Neural cell (in vitro differentiated cells): ENCODE measurements around the gene GRIN3B. TPM values are rescaled to one million over a fixed set of nuclear protein-coding genes. Genes with fewer than 3 reads are reported as not detected.

Source experiments
- H2AFZ ChIP-seq: fragments of 200-600, 300-800 bp; sonication (generic), shearing (Covaris generic); 2 replicates; pipeline ENCODE4 v1.6.0; 2014; ENCODE audit warnings: low read depth, mild to moderate bottlenecking, antibody characterized with exemption, low read length, moderate library complexity
- H3F3A ChIP-seq: fragments of 200-600 bp; shearing (Covaris generic); 2 replicates; pipeline ENCODE4 v1.6.1; 2016; ENCODE audit warnings: mild to moderate bottlenecking, moderate library complexity, mixed read lengths, antibody characterized with exemption, low read length; ENCODE audit not compliant: insufficient read depth, poor library complexity, severe bottlenecking
- H3K27ac ChIP-seq: fragments of 200-600, 300-800 bp; sonication (generic), shearing (Covaris generic); 2 replicates; pipeline ENCODE4 v1.5.1; 2014; ENCODE audit warnings: mild to moderate bottlenecking, low read length, moderate library complexity
- H3K27me3 ChIP-seq: fragments of 300-800, 200-600 bp; sonication (generic), shearing (Covaris generic); 2 replicates; pipeline ENCODE4 v1.6.0; 2014; ENCODE audit warnings: mild to moderate bottlenecking, low read depth, low read length, moderate library complexity; ENCODE audit not compliant: insufficient read depth
- H3K36me3 ChIP-seq: fragments of 300-800, 200-600 bp; sonication (generic), shearing (Covaris generic); 2 replicates; pipeline ENCODE4 v1.5.1; 2014; ENCODE audit warnings: mild to moderate bottlenecking, antibody characterized with exemption, low read length, moderate library complexity; ENCODE audit not compliant: insufficient read depth
- H3K4me2 ChIP-seq: fragments of 300-800, 200-600 bp; sonication (generic), shearing (Covaris generic); 2 replicates; pipeline ENCODE4 v1.6.0; 2014; ENCODE audit warnings: mild to moderate bottlenecking, low read length
- H3K4me3 ChIP-seq: fragments of 300-800, 200-600 bp; sonication (generic), shearing (Covaris generic); 2 replicates; pipeline ENCODE4 v1.5.1; 2014; ENCODE audit warnings: mild to moderate bottlenecking, low read length, moderate library complexity
- H3K79me2 ChIP-seq: fragments of 200-600 bp; shearing (Covaris generic); replicated peaks from 2 replicates; pipeline ENCODE4 v1.6.0; 2014; ENCODE audit warnings: mild to moderate bottlenecking, low read length, moderate library complexity; ENCODE audit not compliant: insufficient read depth
- H3K9ac ChIP-seq: fragments of 300-800, 200-600 bp; sonication (generic), shearing (Covaris generic); 2 replicates; pipeline ENCODE4 v1.6.1; 2016; ENCODE audit warnings: mild to moderate bottlenecking, low read length, mixed read lengths
- H3K9me2 ChIP-seq: fragments of 200-600 bp; shearing (Covaris generic); 2 replicates; pipeline ENCODE4 v1.6.1; 2016; ENCODE audit warnings: mild to moderate bottlenecking, low read length, mixed read lengths; ENCODE audit not compliant: insufficient read depth
- H3K9me3 ChIP-seq: fragments of 200-600, 300-800 bp; sonication (generic), shearing (Covaris generic); 2 replicates; pipeline ENCODE4 v1.6.1; 2016; ENCODE audit warnings: mild to moderate bottlenecking, mixed run types, low read length, moderate library complexity, mixed read lengths
- H4K20me1 ChIP-seq: fragments of 200-600 bp; shearing (Covaris generic); 2 replicates; pipeline ENCODE4 v1.6.1; 2016; ENCODE audit warnings: mild to moderate bottlenecking, mixed run types; ENCODE audit not compliant: insufficient read depth
- CTCF ChIP-seq: fragments of 450-650 bp; IDR thresholded peaks from 2 replicates; pipeline ENCODE4 v1.5.1; 2014; ENCODE audit warnings: antibody characterized with exemption, mild to moderate bottlenecking, moderate library complexity; ENCODE audit not compliant: poor library complexity, severe bottlenecking
- EP300 ChIP-seq: fragments of 450-650 bp; conservative IDR thresholded peaks from 2 replicates; pipeline ENCODE4 v1.6.1; 2014; ENCODE audit warnings: antibody characterized with exemption, mild to moderate bottlenecking, moderate library complexity; ENCODE audit not compliant: poor library complexity, severe bottlenecking
- EZH2 ChIP-seq: fragments of 200-600, 300-800 bp; shearing (Covaris generic), sonication (generic); IDR thresholded peaks from 2 replicates; pipeline ENCODE4 v1.6.1; 2014; ENCODE audit warnings: antibody characterized with exemption, low read length, borderline replicate concordance, mild to moderate bottlenecking; ENCODE audit not compliant: insufficient read depth, poor library complexity, severe bottlenecking
- MXI1 ChIP-seq: fragments of 450-650 bp; conservative IDR thresholded peaks from 2 replicates; pipeline ENCODE4 v1.6.1; 2014; ENCODE audit warnings: antibody characterized with exemption, mild to moderate bottlenecking; ENCODE audit not compliant: poor library complexity, severe bottlenecking
- POLR2AphosphoS5 ChIP-seq: IDR thresholded peaks from 2 replicates; pipeline ENCODE4 v1.6.1; 2012
- RAD21 ChIP-seq: fragments of 450-650 bp; conservative IDR thresholded peaks from 2 replicates; pipeline ENCODE4 v1.6.1; 2014; ENCODE audit warnings: antibody characterized with exemption, mild to moderate bottlenecking, moderate library complexity
- REST ChIP-seq: IDR thresholded peaks from 2 replicates; pipeline ENCODE4 v1.6.1; 2012; ENCODE audit warnings: borderline replicate concordance
- SMC3 ChIP-seq: fragments of 450-650 bp; conservative IDR thresholded peaks from 2 replicates; pipeline ENCODE4 v1.6.1; 2014; ENCODE audit warnings: antibody characterized with exemption, mild to moderate bottlenecking, moderate library complexity; ENCODE audit not compliant: poor library complexity
- TAF1 ChIP-seq: IDR thresholded peaks from 2 replicates; pipeline ENCODE4 v1.6.1; 2012; ENCODE audit warnings: low read depth
- polyA plus RNA-seq: library from polyadenylated mRNA; depleted of rRNA; stranded (reverse); fragments of >200 nt; gene quantifications from 2 replicates; pipeline ENCODE4 v1.2.3, GENCODE V29; 2014

GRIN3B gene
- polyA plus RNA-seq, 1 donor from 2014 or later = 0.46 TPM

- no peaks in the 10 kb centered on the region for H3F3A ChIP-seq
- no peak overlapping the region for H3K4me2 ChIP-seq
- no peaks in the 10 kb centered on the region for H3K9me3 ChIP-seq
- H2AFZ ChIP-seq = no peak overlapping the region
- no peak overlapping the region for H3K9ac ChIP-seq
- H3K79me2 ChIP-seq = no peaks in the 10 kb centered on the region
- no peaks in the 10 kb centered on the region for H3K27me3 ChIP-seq
- TF ChIP-seq MXI1 = no peak
- TF ChIP-seq SMC3 = no peak
- TF ChIP-seq POLR2AphosphoS5 = no peak
- no peak for TF ChIP-seq TAF1
- TF ChIP-seq RAD21 = no peak
- no peaks in the 10 kb centered on the region for H3K36me3 ChIP-seq
- no peaks in the 10 kb centered on the region for H3K9me2 ChIP-seq
- no peaks in the 10 kb centered on the region for H4K20me1 ChIP-seq
- H3K4me3 ChIP-seq = no peak overlapping the region
- no peak overlapping the region for H3K27ac ChIP-seq
Measured at GRCh38 chr19:992670-993055, 7.6 kb upstream of the GRIN3B start.

DNA sequence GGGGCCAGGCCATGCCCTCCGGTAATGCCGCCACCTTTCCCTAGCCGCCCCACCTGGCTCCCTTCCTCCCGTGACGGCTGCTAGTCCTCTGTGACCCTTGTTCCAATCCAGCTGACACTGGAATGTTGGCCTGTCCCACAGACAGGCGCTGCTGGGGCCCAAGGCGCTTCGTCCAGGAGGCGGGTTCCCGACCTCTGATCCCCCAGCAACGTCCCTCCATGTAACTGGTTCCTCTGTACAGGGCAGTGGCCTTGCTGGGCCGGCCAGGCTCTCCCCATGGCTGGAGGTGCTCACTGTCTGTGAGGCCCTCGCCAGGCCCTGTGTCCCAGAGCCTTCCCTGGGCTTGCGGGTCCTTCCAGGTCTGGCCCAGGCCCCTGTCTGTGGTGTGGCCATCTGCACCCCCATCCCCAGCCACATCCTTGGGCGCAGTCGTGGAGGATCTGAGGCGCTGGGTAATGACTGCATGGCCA, 6.8 kb upstream of the GRIN3B start:
- Histone ChIP-seq H3F3A (no peaks in the 10 kb centered on the region), H3K27ac (no peak overlapping the region), H2AFZ (no peak overlapping the region), H3K9me2 (no peaks in the 10 kb centered on the region), H3K4me2 (no peak overlapping the region), H3K9me3 (no peaks in the 10 kb centered on the region), H3K4me3 (no peak overlapping the region), H3K36me3 (no peaks in the 10 kb centered on the region), H3K9ac (no peak overlapping the region), H3K79me2 (no peaks in the 10 kb centered on the region), H4K20me1 (no peaks in the 10 kb centered on the region), H3K27me3 (no peaks in the 10 kb centered on the region)
- TF ChIP-seq EZH2 (no peak), CTCF (no peak), MXI1 (no peak), TAF1 (no peak), REST (no peak), POLR2AphosphoS5 (no peak), RAD21 (no peak), SMC3 (no peak), EP300 (no peak)
